Measurements from ENCODE around the gene MDM2. TPM values are rescaled to one million over a fixed set of nuclear protein-coding genes. Genes with fewer than 3 reads are reported as not detected.

MDM2 gene
- total and polyA plus RNA-seq, 3 experiments from 2014 or later = 25.4 to 246 (median 237) TPM

- no peaks in the 10 kb centered on the region for H3K27me3 ChIP-seq (ENCODE audit: insufficient read depth, low read length, poor library complexity, severe bottlenecking)
- no peaks in the 10 kb centered on the region for H3K4me1 ChIP-seq (ENCODE audit: insufficient read depth, low read length)
- ChIA-PET CTCF (interaction anchor here (0.9 kb wide), 1 partner anchor 12 kb away, joined by 3 read pairs; no protein-coding TSS in a partner anchor), POLR2A (no interaction called here)
- DNase-seq = no peak
- peak overlapping the region in 2 of 8 donors; percentile 14 to 53 for H3K27ac Mint-ChIP-seq
- peaks cover 0 to 68% (median 14%) of the 10 kb centered on the region in 3 donors for H3K36me3 Mint-ChIP-seq
- no peaks in the 10 kb centered on the region for H3K9me3 ChIP-seq (ENCODE audit: low read length)
- peaks cover 5 to 20% (median 8%) of the 10 kb centered on the region in 3 donors for H3K4me1 Mint-ChIP-seq
- H3K9me3 Mint-ChIP-seq = no peaks in the 10 kb centered on the region
- no peak overlapping the region for H3K4me3 Mint-ChIP-seq
- peaks cover 31% of the 10 kb centered on the region for H3K36me3 ChIP-seq (ENCODE audit: insufficient read depth, low read length)
- H3K27me3 Mint-ChIP-seq = no peaks in the 10 kb centered on the region
- H3K27ac ChIP-seq (ENCODE audit: low read depth, low read length) = no peak overlapping the region
- no peak overlapping the region for H3K4me3 ChIP-seq (ENCODE audit: low read length)
Measured at GRCh38 chr12:68842123-68842522, 34.1 kb downstream of the MDM2 start.

DNA sequence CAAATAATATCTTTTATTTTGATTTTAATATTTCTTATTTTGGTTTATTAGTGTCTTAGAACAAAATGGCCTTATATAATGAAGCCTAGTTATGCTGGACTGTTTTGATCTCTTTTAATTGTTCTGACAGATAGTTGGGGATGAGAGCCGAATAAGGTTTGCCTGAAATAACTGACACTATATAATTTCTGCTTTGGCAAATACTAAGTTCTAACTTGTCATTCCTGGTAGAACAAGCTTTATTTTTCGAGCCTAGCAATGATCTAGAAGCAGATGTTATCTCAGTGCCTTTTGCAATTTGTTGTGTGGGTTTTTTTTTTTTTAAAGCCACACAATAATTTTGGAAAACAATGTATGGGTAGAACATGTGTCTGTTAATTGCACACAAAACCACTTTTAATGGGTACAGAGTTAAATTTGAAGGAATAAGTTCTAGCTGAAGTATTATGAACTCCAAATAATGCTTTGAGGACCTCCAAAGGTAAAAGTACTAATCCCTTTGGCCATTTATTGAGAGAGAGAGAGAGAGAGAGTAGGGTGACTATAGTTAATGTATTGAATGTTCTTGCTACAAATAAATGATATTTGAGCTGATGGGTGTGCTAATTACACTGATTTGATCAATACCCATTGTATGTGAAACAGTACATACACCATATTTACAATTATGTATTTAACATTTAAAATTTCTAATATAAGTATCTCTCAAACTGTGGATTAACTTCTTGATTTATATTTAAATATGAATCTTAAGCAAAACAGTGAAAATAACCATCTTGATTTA is 35.0 kb downstream of the MDM2 start:
- POLR2A ChIA-PET = no interaction called here
- peak overlapping the region in 3 of 8 donors; percentile 3 to 68 (median 25) for H3K27ac Mint-ChIP-seq

GRCh38 chr12:68844318-68844745 is 36.4 kb downstream of the MDM2 start:
- ChIA-PET CTCF (interaction anchor here (1.4 kb wide), 1 partner anchor 11 kb away, joined by 3 read pairs; no protein-coding TSS in a partner anchor), POLR2A (no interaction called here)
- H3K27me3 Mint-ChIP-seq = no peaks in the 10 kb centered on the region
- DNase-seq = no peak
- H3K4me1 ChIP-seq (ENCODE audit: insufficient read depth, low read length) = no peaks in the 10 kb centered on the region
- H3K9me3 Mint-ChIP-seq = no peaks in the 10 kb centered on the region
- H3K27ac Mint-ChIP-seq = peak overlapping the region in 2 of 8 donors; percentile 17 to 74
- peaks cover 0 to 49% (median 10%) of the 10 kb centered on the region in 3 donors for H3K36me3 Mint-ChIP-seq
- H3K27me3 ChIP-seq (ENCODE audit: insufficient read depth, low read length, poor library complexity, severe bottlenecking) = no peaks in the 10 kb centered on the region
- no peak overlapping the region for H3K4me3 Mint-ChIP-seq
- no peak overlapping the region for H3K27ac ChIP-seq (ENCODE audit: low read depth, low read length)
- peaks cover 16% of the 10 kb centered on the region for H3K36me3 ChIP-seq (ENCODE audit: insufficient read depth, low read length)
- H3K4me1 Mint-ChIP-seq = peaks cover 2 to 14% (median 8%) of the 10 kb centered on the region in 3 donors
- H3K4me3 ChIP-seq (ENCODE audit: low read length) = no peak overlapping the region
- no peaks in the 10 kb centered on the region for H3K9me3 ChIP-seq (ENCODE audit: low read length)

More for the DNA sequence above, 35.0 kb downstream of the MDM2 start:
- Histone ChIP-seq H3K9me3 (ENCODE audit: low read length) (no peaks in the 10 kb centered on the region), H3K27me3 (ENCODE audit: insufficient read depth, low read length, poor library complexity, severe bottlenecking) (no peaks in the 10 kb centered on the region), H3K36me3 (ENCODE audit: insufficient read depth, low read length) (peaks cover 26% of the 10 kb centered on the region), H3K27ac (ENCODE audit: low read depth, low read length) (no peak overlapping the region), H3K4me1 (ENCODE audit: insufficient read depth, low read length) (no peaks in the 10 kb centered on the region), H3K4me3 (ENCODE audit: low read length) (no peak overlapping the region)
- H3K9me3 Mint-ChIP-seq = no peaks in the 10 kb centered on the region
- H3K4me3 Mint-ChIP-seq = no peak overlapping the region
- CTCF ChIA-PET = no interaction called here
- no peak for DNase-seq
- H3K36me3 Mint-ChIP-seq = peaks cover 0 to 62% (median 14%) of the 10 kb centered on the region in 3 donors
- peaks cover 4 to 20% (median 8%) of the 10 kb centered on the region in 3 donors for H3K4me1 Mint-ChIP-seq
- no peaks in the 10 kb centered on the region for H3K27me3 Mint-ChIP-seq

DNA sequence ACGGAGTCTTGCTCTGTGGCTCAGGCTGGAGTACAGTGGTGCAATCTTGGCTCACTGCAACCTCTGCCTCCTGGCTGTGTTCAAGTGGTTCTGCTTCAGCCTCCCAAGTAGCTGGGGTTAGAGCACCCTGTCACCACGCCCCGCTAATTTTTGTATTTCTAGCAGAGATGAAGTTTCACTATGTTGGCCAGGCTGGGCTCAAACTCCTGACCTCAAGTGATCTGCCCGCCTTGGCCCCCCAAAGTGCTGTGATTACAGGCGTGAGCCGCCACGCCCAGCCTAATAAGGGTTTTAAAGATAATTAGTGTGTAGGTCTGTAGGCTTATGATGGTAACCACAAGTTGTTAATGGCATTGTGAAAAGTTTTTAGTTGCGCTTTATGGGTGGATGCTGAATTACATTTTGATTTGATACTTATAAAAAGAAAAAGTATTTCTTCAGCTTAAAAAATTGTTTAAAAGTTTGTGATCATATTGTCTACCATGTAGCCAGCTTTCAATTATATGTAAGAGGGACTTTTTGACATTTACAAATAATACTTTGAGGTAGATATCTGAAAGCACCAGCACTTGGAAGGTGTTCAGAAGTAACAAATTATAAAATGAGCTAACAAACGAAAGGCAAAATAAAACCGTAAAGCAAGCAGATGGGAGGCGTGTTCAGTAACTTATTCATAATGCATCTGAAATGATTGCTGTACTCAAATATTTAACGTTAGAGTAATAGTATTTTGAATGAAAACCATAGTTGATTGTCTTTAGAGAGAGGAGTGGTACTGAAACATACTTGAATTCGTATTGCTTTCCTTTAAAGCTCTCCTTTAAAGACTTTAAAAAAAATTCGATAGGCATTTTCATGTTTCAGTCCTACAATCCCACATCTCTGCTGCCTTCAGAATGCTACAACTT is 37.1 kb downstream of the MDM2 start:
- H3K4me1 ChIP-seq (ENCODE audit: insufficient read depth, low read length) = no peaks in the 10 kb centered on the region
- Mint-ChIP-seq H3K4me1 (peaks cover 2 to 14% (median 8%) of the 10 kb centered on the region in 3 donors), H3K4me3 (no peak overlapping the region), H3K36me3 (peaks cover 0 to 43% (median 7%) of the 10 kb centered on the region in 3 donors), H3K27ac (peak overlapping the region in 4 of 8 donors; percentile 5 to 45 (median 34)), H3K9me3 (no peaks in the 10 kb centered on the region), H3K27me3 (no peaks in the 10 kb centered on the region)
- POLR2A ChIA-PET = interaction anchor here (0.6 kb wide), 1 partner anchor 9 kb away, joined by 4 read pairs; no protein-coding TSS in a partner anchor
- no peak overlapping the region for H3K27ac ChIP-seq (ENCODE audit: low read depth, low read length)
- H3K9me3 ChIP-seq (ENCODE audit: low read length) = no peaks in the 10 kb centered on the region
- H3K4me3 ChIP-seq (ENCODE audit: low read length) = no peak overlapping the region
- H3K36me3 ChIP-seq (ENCODE audit: insufficient read depth, low read length) = peaks cover 15% of the 10 kb centered on the region
- DNase-seq = no peak
- CTCF ChIA-PET = interaction anchor here (1.4 kb wide), 1 partner anchor 10 kb away, joined by 3 read pairs; no protein-coding TSS in a partner anchor
- no peaks in the 10 kb centered on the region for H3K27me3 ChIP-seq (ENCODE audit: insufficient read depth, low read length, poor library complexity, severe bottlenecking)

- no peaks in the 10 kb centered on the region for H3K9me3 ChIP-seq (ENCODE audit: low read length)
- CTCF ChIA-PET = no interaction called here
- Mint-ChIP-seq H3K27me3 (no peaks in the 10 kb centered on the region), H3K4me1 (peaks cover 2 to 12% (median 4%) of the 10 kb centered on the region in 3 donors), H3K27ac (peak overlapping the region in 1 of 8 donors; percentile 9), H3K36me3 (peaks cover 0 to 27% (median 4%) of the 10 kb centered on the region in 3 donors), H3K4me3 (no peak overlapping the region), H3K9me3 (no peaks in the 10 kb centered on the region)
- peaks cover 6% of the 10 kb centered on the region for H3K36me3 ChIP-seq (ENCODE audit: insufficient read depth, low read length)
- no peak for DNase-seq
- H3K4me1 ChIP-seq (ENCODE audit: insufficient read depth, low read length) = no peaks in the 10 kb centered on the region
- POLR2A ChIA-PET = no interaction called here
- no peaks in the 10 kb centered on the region for H3K27me3 ChIP-seq (ENCODE audit: insufficient read depth, low read length, poor library complexity, severe bottlenecking)
- H3K4me3 ChIP-seq (ENCODE audit: low read length) = no peak overlapping the region
- no peak overlapping the region for H3K27ac ChIP-seq (ENCODE audit: low read depth, low read length)
Measured at GRCh38 chr12:68846811-68847210, 38.8 kb downstream of the MDM2 start.

- H3K27ac ChIP-seq (ENCODE audit: low read depth, low read length) = no peak overlapping the region
- H3K9me3 Mint-ChIP-seq = no peaks in the 10 kb centered on the region
- no peaks in the 10 kb centered on the region for H3K4me1 Mint-ChIP-seq
- H3K36me3 Mint-ChIP-seq = peaks cover 0 to 5% (median 0%) of the 10 kb centered on the region in 3 donors
- H3K27me3 ChIP-seq (ENCODE audit: insufficient read depth, low read length, poor library complexity, severe bottlenecking) = no peaks in the 10 kb centered on the region
- no peaks in the 10 kb centered on the region for H3K27me3 Mint-ChIP-seq
- ChIA-PET CTCF (no interaction called here), POLR2A (no interaction called here)
- no peak overlapping the region for H3K4me3 Mint-ChIP-seq
- no peaks in the 10 kb centered on the region for H3K9me3 ChIP-seq (ENCODE audit: low read length)
- no peaks in the 10 kb centered on the region for H3K36me3 ChIP-seq (ENCODE audit: insufficient read depth, low read length)
- no peak overlapping the region for H3K4me3 ChIP-seq (ENCODE audit: low read length)
- H3K27ac Mint-ChIP-seq = no peak overlapping the region
- H3K4me1 ChIP-seq (ENCODE audit: insufficient read depth, low read length) = no peaks in the 10 kb centered on the region
- DNase-seq = no peak
Measured at GRCh38 chr12:68850390-68850789, 42.4 kb downstream of the MDM2 start.

- Mint-ChIP-seq H3K27me3 (peaks cover 0 to 3% of the 10 kb centered on the region in 2 donors), H3K27ac (no peak overlapping the region), H3K4me3 (no peak overlapping the region), H3K36me3 (peaks cover 0 to 2% (median 0%) of the 10 kb centered on the region in 3 donors), H3K4me1 (no peaks in the 10 kb centered on the region), H3K9me3 (no peaks in the 10 kb centered on the region)
- no peak overlapping the region for H3K4me3 ChIP-seq (ENCODE audit: low read length)
- no peak overlapping the region for H3K27ac ChIP-seq (ENCODE audit: low read depth, low read length)
- H3K36me3 ChIP-seq (ENCODE audit: insufficient read depth, low read length) = no peaks in the 10 kb centered on the region
- DNase-seq = no peak
- no peaks in the 10 kb centered on the region for H3K9me3 ChIP-seq (ENCODE audit: low read length)
- H3K27me3 ChIP-seq (ENCODE audit: insufficient read depth, low read length, poor library complexity, severe bottlenecking) = no peaks in the 10 kb centered on the region
- ChIA-PET CTCF (interaction anchor here (2.1 kb wide), 1 partner anchor 21 kb away, joined by 6 read pairs; no protein-coding TSS in a partner anchor), POLR2A (no interaction called here)
- H3K4me1 ChIP-seq (ENCODE audit: insufficient read depth, low read length) = no peaks in the 10 kb centered on the region
Measured at GRCh38 chr12:68851592-68852306, 43.8 kb downstream of the MDM2 start.
